CD4-positive, alpha-beta T cell treated with Interleukin-6 for 4 hours (primary cell): ENCODE measurements around the gene NCBP2.
"Not testable (repeated sequence)": the region's sequence is repeated elsewhere in the genome, so short reads cannot be mapped to it uniquely, and the experiment has no call there.

Experiments used
- DNase-seq: peaks from one replicate; pipeline ENCODE4 v3.0.0-alpha.2; 2020; ENCODE audit warnings: mixed read lengths

NCBP2 gene

GRCh38 chr3:196967412-196968232 lies 25.3 kb upstream of the NCBP2 start:
- DNase-seq = no peak

DNA sequence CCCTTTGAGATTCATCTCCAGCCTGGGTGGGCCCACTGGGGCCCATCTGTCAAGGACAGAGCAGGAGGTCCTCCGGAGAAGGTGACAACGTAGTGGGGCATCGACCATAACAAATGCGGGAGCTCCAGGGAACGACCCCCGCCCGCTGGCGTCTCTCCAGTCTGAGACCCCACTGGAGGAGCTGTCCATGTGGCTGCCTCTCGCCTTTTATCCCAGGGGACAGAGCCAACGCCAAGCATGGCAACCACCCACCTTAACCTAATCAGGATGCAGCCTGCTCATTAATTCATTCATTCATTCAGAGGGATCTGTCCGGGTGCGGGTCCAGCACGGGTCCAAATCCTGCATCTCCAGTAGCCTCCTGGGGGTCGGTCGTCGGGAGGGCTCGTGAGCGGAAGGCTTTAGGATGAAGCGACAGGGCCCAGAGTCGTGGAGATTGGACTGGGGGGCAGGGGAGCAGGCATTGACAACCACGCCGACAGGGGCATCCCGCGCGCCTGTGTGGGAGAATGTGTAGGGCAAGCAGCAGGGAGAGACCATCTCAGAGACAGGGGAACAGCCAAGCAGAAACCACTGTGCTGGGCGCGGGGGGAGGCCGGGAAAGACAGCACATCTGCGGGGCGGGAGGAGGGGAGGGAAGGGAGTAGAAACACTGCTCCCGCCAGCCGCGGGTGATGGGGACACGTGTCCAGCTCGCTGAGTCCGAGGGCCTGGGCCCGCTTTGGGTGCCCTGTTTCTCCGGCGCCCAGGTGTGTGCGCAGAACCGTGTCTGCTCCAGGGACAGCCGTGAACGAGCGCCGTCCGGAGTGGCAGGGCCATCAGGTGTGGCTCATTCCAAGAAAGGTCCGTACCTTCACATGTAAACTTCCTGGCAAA lies 24.4 kb upstream of the NCBP2 start:
- no peak for DNase-seq

GRCh38 chr3:196965804-196966173 lies 23.5 kb upstream of the NCBP2 start:
- DNase-seq = no peak

GRCh38 chr3:196965112-196965803 lies 22.9 kb upstream of the NCBP2 start:
- DNase-seq = no peak

DNA sequence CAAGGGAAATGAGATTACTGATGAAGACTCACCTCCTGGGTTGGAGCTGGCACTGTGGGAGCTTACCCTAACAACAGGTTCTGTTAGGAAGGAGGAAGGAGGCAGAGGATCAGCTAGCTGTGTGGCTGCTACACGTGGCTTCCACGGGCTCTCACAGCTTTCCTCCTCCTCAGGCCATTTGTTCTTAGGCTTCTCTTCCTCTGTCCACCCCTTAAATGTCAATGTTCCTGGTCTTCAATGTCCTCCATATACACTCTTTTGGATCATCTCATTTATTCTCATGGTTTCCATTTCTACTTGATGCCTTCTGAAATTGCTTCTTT lies 21.3 kb upstream of the NCBP2 start:
- DNase-seq = no peak

DNA sequence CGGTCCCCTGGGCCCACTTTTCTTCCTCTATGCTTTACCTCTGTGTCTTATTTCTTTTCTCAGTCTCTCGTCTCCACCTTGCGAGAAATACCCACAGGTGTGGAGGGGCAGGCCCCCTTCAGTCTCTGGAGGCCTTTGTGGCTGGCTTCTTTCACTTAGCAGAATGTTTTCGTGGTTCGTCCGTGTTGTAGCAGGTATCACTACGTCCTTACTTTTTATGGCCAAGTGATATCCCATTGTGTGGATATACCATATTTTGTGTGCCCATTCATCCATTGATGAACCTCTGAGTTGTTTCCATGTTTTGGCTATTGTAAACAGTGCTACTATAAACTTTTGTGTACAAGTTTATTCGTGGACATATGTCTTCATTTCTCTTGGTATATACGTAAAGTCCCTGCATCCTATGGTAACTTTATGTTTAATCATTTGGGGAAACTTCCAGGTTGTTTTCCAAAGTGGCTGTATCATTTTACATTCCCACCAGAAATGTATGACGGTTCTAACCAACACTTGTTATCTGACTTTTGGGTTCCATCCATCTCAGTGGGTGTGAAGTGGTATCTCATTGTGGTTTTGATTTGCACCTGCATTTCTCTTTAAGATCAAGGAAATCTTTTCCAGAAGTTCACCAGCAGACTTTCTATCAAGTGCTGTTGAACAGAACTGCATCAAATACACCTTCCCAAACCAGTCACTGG lies 20.8 kb upstream of the NCBP2 start:
- no peak for DNase-seq

DNA sequence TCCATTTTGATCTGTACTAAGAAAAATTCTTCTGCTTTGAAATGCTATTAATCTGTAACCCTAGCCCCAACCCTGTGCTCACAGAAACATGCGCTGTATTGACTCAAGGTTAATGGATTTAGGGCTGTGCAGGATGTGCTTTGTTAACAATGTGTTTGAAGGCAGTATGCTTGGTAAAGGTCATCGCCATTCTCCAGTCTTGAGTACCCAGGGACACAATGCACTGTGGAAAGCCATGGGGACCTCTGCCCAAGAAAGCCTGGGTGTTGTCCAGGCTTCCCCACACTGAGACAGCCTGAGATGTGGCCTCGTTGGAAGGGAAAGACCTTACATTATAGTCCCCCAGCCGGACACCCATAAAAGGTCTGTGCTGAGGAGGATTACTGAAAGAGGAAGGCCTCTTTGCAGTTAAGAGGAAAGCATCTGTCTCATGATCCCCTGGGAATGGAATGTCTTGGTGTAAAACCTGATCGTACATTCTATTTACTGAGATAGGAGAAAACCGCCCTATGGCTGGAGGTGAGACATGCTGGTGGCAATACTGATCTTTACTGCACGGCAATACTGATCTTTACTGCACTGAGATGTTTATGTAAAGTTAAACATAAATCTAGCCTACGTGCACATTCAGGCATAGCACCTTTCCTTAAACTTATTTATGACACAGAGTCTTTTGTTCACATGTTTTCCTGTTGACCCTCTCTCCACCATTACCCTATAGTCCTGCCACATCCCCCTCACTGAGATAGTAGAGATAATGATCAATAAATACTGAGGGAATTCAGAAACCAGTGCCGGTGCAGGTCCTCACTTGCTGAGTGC lies 20.0 kb upstream of the NCBP2 start:
- no peak for DNase-seq

DNA sequence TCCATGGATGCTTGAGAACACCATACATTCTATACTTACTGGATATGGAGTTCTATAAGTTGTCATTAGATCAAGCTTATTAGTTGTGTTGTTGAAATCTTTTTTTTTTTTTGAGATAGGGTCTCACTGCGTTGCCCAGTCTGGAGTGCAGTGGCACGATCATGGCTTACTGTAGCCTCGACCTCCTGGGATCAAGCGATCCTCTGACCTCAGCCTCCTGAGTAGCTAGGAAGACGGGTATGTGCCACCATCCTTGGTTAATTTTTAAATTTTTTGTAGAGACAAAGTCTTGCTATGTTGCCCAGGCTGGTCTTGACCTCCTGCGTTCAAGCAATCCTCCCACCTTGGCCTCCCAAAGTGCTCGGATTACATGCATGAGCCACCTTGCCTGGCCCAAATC lies 12.5 kb upstream of the NCBP2 start:
- no peak for DNase-seq

DNA sequence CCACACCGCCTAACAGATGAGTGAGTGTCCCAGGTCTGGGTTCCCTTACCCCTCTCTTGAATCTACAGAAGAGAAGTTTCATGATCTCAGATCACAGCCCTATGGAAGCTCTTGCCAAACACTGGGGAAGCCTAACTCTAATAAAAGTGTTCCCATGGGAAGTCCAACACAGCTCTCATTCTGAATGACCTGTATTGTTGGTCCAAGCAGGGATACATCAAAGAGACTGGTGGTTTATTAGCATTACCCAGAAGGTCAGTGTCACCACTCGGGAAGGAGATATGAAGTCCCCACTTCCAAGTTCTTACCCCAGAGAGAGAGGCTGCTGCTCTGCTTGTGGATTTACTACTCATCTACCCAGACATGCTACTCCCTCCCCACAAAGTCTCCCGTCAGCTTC lies 9.0 kb upstream of the NCBP2 start:
- no peak for DNase-seq

DNA sequence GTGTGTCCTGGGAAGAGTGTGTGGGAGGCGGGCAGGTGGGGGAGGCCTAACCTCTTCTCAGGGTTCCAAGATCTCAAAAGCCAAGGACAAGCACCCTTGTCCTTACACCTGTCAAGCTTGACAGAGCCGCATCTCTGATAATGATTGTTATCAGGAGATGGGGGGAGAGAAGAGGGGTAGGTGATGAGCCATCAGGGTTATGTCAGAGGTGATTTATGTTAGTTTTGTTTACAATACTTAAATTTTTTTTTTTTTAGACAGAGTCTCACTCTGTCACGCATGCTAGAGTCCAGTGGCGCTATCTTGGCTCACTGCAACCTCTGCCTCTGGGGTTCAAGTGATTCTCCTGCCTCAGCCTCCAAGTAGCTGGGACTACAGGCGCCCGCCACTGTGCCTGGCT lies 7.4 kb upstream of the NCBP2 start:
- DNase-seq = no peak

- DNase-seq = no peak
These were observed 6.9 kb upstream of the NCBP2 start for GRCh38 chr3:196949285-196949619.

DNA sequence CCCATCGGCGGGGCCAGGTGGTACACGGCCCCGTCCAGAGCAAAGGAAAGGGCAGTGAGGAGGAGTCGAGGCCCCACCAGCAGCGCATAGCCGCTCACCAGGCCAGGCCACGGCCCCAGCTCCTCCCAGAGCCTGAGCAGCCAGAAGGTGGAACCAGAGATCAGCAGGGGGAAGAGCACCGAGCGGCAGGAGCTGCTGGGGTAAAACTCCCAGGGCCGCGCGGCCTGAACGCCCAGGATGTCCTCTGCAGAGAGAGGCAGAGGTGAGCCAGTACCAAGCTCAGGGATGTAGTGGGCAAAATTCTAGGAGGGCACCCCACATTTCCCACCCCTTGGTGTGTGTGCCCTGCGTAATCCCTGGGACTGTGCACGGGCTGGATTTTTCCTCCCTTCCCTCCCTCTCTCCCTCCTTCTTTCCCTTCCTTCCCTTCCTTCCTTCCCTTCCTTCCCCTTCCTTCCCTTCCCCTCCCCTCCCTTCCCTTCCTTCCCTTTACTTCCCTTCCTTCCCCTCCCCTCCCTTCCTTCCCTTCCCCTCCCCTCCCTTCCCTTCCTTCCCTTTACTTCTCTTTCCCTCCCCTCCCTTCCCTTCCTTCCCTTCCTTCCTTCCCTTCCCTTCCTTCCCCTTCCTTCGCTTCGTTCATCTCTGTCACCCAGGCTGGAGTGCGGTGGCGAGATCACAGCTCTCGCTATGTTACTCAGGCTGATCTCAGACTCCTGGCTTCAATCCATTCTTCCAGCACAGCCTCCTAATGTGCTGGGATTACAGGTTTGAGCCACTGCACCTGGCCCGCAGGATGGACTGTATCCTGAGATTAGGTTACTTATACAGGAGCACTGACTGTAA lies 6.3 kb upstream of the NCBP2 start:
- no peak for DNase-seq

- DNase-seq = no peak
These were observed 5.6 kb upstream of the NCBP2 start for GRCh38 chr3:196947860-196948441.

DNA sequence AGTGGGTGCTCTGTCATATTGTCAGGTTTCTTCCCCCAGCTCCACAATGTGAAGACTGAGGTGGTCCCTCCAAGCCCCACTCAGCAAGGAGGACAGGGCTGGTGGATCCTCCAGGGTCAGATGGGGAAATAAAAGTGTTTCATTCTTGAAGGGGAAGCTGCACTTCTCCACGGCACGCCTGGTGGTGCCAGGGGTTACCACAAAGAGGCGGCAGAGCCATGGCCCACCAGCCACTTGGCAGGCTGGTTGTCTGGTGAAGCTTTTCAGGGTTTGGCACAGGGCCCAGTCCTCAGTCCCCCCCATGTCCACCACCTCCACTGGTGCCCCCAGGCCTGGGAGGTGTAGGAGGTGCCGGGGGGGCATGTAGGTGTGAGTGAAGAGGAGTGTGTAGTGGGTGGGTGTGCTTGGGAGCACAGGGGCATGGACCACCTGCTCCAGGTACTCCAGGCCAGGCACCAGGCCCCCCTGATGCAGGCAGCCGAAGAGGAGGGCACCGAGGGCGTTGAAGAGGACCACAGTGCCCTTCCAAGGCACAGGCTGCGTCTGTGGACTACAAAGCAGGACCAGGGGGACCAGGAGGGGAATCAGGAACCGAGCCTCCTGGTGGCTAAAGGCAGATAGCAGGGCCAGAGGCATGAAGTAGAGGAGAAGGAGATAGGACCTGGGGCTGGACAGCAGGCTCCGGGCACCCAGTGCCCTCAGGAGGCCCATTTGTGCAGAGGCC lies 5.0 kb upstream of the NCBP2 start:
- DNase-seq = no peak

DNA sequence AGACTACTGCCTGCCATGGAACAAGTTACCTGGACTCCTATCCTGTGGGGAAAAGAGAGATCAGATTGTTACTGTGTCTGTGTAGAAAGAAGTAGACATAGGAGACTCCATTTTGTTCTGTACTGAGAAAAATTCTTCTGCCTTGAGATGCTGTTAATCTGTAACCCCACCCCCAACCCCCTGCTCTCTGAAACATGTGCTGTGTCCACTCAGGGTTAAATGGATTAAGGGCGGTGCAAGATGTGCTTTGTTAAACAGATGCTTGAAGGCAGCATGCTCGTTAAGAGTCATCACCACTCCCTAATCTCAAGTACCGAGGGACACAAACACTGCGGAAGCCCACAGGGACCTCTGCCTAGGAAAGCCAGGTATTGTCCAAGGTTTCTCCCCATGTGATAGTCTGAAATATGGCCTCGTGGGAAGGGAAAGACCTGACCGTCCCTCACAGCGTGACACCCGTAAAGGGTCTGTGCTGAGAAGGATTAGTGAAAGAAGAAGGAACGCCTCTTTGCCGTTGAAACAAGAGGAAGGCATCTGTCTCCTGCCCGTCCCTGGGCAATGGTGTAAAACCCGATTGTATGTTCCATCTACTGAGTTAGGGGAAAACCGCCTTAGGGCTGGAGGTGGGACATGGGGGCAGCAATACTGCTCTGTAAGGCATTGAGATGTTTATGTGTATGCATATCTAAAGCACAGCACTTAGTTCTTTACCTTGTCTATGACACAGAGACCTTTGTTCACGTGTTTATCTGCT lies 1.9 kb upstream of the NCBP2 start:
- DNase-seq = not testable (repeated sequence)

DNA sequence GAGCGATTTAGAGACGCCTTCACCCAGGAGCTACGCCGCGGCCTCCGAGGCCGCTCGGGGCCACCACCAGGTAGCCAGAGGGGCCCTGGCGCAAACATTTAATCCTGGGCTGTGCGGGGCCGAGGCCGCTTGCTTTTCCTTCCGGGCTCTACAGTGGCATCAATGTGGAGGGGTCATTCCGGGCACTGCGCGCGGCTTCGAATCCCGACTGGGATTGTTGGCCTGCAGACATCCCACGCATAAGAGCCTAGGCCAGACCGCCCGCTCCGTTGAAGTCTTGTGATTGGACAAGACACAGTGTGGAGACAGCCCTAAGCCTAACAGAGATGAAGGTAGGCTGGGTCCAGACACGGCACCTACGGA lies 568 bp upstream of the NCBP2 start:
- no peak for DNase-seq

DNA sequence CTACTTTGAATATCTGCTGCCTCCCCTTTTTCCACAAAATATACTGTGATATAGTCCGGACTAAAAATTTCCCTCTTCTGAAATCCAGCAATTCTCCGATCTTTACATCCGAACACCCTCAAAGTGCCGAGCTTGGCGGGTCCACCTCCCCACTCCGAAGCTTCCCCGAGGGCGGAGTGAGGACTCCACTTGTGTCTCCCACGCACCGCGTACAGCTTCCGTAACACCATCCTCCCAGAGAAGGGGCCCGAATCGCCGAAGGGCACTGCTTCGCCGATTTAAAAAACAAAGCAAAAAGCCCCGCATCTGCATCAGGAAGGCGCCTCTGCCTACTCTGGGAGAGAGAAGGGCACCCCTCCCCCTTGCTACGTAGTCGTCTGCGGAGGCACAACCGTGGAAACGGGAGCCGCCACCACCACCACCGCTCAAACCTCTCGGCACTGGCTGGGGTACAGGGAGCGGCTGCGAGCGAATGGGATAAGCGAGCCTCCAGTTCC lies 551 bp downstream of the NCBP2 start:
- DNase-seq = peak; percentile 64

- DNase-seq = no peak
These were observed 3.8 kb downstream of the NCBP2 start for GRCh38 chr3:196938576-196938975.

GRCh38 chr3:196938124-196938523 lies 4.2 kb downstream of the NCBP2 start:
- no peak for DNase-seq
